T-helper 1 cell treated with Interleukin-12 subunit alpha and Interleukin-12 subunit beta and Interleukin-4 antibody, amounts not matched to agents 30 μg/mL and 1 μg/mL, for 36 hours (primary cell): ENCODE results near the gene LIFR.

ENCODE experiments used
- H3K27ac Mint-ChIP-seq: one replicate; pipeline ENCODE4 v1.8.0; 2021; ENCODE audit warnings: mild to moderate bottlenecking, mixed read lengths
- H3K27me3 Mint-ChIP-seq: one replicate; pipeline ENCODE4 v1.8.0; 2021; ENCODE audit warnings: low read depth, mixed read lengths
- H3K36me3 Mint-ChIP-seq: one replicate; pipeline ENCODE4 v1.8.0; 2021; ENCODE audit warnings: low read depth, mixed read lengths
- H3K4me1 Mint-ChIP-seq: one replicate; pipeline ENCODE4 v1.8.0; 2021; ENCODE audit warnings: low read depth, mixed read lengths
- H3K4me3 Mint-ChIP-seq: one replicate; pipeline ENCODE4 v1.8.0; 2021; ENCODE audit warnings: mild to moderate bottlenecking, moderate library complexity, mixed read lengths
- H3K9me3 Mint-ChIP-seq: one replicate; pipeline ENCODE4 v1.8.0; 2021; ENCODE audit warnings: mixed read lengths

LIFR gene

GRCh38 chr5:38563624-38564023, 7.2 kb upstream of the LIFR start:
- Mint-ChIP-seq H3K4me1 (no peaks in the 10 kb centered on the region), H3K27me3 (peaks cover 30% of the 10 kb centered on the region), H3K9me3 (no peaks in the 10 kb centered on the region), H3K36me3 (no peaks in the 10 kb centered on the region), H3K4me3 (no peak overlapping the region), H3K27ac (no peak overlapping the region)

DNA sequence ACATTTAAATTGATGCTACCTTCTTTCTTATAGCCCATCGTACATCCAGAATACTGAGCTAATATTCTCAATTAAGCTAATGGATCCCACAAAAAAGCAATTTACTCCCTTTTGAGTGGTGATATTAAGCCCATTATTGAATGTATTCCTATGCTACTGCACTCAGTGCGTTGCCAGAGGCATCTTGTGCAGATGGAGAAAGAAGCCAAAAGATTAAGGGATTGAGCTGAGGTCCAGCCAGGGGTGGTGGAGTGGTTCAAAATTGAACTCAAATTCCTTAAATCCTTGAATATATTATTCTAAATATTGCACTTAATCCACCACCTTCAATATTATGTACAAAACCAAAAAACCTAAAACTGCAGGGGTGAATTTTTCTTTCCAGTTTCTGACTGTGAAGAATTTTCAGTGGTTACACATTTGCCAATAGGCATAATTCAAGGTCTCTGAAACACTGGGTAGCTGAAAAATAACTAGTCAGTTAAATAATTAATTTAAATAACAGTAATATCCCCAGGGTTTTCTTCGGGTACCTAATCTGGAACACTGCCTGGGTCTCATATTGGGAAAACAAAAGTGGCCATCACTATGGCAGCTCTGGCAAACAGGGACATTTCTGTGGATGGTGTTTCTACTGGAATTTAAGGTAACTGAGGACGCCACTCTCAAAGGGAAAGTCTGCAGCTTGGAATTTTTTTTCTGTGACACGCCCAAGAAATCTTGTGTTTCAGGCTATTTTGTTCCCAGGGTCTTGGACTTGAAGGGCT, 6.2 kb upstream of the LIFR start:
- H3K4me3 Mint-ChIP-seq = no peak overlapping the region
- no peaks in the 10 kb centered on the region for H3K4me1 Mint-ChIP-seq
- H3K27ac Mint-ChIP-seq = no peak overlapping the region
- H3K27me3 Mint-ChIP-seq = peaks cover 38% of the 10 kb centered on the region
- no peaks in the 10 kb centered on the region for H3K36me3 Mint-ChIP-seq
- no peaks in the 10 kb centered on the region for H3K9me3 Mint-ChIP-seq

GRCh38 chr5:38559428-38559827, 3.0 kb upstream of the LIFR start:
- peaks cover 2% of the 10 kb centered on the region for H3K36me3 Mint-ChIP-seq
- no peaks in the 10 kb centered on the region for H3K9me3 Mint-ChIP-seq
- no peak overlapping the region for H3K27ac Mint-ChIP-seq
- no peak overlapping the region for H3K4me3 Mint-ChIP-seq
- peaks cover 6% of the 10 kb centered on the region for H3K4me1 Mint-ChIP-seq
- H3K27me3 Mint-ChIP-seq = peaks cover 63% of the 10 kb centered on the region

- H3K27me3 Mint-ChIP-seq = peaks cover 62% of the 10 kb centered on the region
- no peaks in the 10 kb centered on the region for H3K9me3 Mint-ChIP-seq
- H3K36me3 Mint-ChIP-seq = peaks cover 2% of the 10 kb centered on the region
- H3K4me3 Mint-ChIP-seq = peak overlapping the region; percentile 80
- peaks cover 6% of the 10 kb centered on the region for H3K4me1 Mint-ChIP-seq
- H3K27ac Mint-ChIP-seq = no peak overlapping the region
Observed at GRCh38 chr5:38557792-38558191, 1.3 kb upstream of the LIFR start.

- H3K27me3 Mint-ChIP-seq = peaks cover 65% of the 10 kb centered on the region
- peaks cover 6% of the 10 kb centered on the region for H3K4me1 Mint-ChIP-seq
- H3K36me3 Mint-ChIP-seq = peaks cover 2% of the 10 kb centered on the region
- no peak overlapping the region for H3K27ac Mint-ChIP-seq
- peak overlapping the region; percentile 80 for H3K4me3 Mint-ChIP-seq
- H3K9me3 Mint-ChIP-seq = no peaks in the 10 kb centered on the region
Observed at GRCh38 chr5:38557308-38557710, 863 bp upstream of the LIFR start.

GRCh38 chr5:38556088-38556598, 303 bp downstream of the LIFR start:
- H3K9me3 Mint-ChIP-seq = no peaks in the 10 kb centered on the region
- H3K4me1 Mint-ChIP-seq = peaks cover 6% of the 10 kb centered on the region
- H3K4me3 Mint-ChIP-seq = peak overlapping the region; percentile 80
- H3K27ac Mint-ChIP-seq = no peak overlapping the region
- H3K27me3 Mint-ChIP-seq = peaks cover 70% of the 10 kb centered on the region
- H3K36me3 Mint-ChIP-seq = peaks cover 2% of the 10 kb centered on the region

DNA sequence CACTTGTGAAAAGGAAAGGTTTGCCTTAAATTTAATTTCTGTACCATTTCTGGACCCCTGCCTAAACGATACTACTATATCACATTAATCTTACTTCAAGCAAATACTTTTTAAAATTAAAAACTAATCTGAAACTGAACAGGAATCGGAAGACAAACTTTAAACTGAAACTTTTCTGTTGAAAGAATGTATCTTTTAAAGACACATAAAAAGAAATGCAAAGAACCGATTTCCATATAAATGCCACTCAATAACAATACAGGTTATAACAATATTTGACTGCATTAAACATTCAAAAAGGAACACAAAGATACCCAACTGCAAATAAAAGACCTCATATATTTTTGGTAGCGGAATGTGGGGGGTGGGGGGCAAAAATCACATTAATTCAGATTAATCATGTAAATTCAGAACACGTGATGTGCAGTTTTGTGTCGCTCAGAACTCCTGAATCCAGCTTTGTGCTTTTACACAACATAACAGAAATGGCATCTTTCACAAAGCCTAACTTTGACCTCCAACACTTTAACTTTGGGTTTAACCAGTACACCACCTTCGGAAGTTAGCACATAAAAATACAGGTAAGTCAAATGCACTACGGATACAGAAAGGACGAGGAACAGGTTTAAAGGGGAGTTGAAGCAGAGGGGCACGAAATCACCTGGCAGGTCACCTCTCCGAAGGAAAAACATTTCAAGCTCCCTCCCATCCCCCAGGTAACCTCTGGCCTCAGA, 925 bp downstream of the LIFR start:
- H3K27ac Mint-ChIP-seq = no peak overlapping the region
- peaks cover 68% of the 10 kb centered on the region for H3K27me3 Mint-ChIP-seq
- peaks cover 2% of the 10 kb centered on the region for H3K36me3 Mint-ChIP-seq

GRCh38 chr5:38554861-38555260, 1.6 kb downstream of the LIFR start:
- peaks cover 6% of the 10 kb centered on the region for H3K4me1 Mint-ChIP-seq
- no peak overlapping the region for H3K27ac Mint-ChIP-seq
- H3K27me3 Mint-ChIP-seq = peaks cover 68% of the 10 kb centered on the region
- H3K36me3 Mint-ChIP-seq = peaks cover 2% of the 10 kb centered on the region
- peak overlapping the region; percentile 80 for H3K4me3 Mint-ChIP-seq
- no peaks in the 10 kb centered on the region for H3K9me3 Mint-ChIP-seq

More for the DNA sequence above, 925 bp downstream of the LIFR start:
- peak overlapping the region; percentile 80 for H3K4me3 Mint-ChIP-seq
- peaks cover 6% of the 10 kb centered on the region for H3K4me1 Mint-ChIP-seq
- no peaks in the 10 kb centered on the region for H3K9me3 Mint-ChIP-seq

DNA sequence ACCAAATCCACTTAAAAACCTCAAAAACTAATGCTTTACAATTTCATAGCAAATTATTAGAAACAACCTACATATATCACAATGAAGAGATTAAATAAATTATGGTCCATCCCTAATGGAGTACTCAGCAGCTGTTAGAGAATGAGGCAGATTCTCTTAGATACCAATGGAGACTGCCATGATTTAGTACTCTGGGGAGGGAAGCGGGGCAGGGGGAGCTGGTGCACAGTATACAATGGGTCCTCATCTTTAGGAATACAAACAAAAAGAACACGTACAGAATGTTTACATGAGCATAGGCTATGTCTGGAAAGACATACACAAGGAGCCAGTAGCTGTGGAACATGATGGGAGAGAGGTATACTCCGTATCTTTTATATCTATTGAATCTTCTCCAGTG, 2.0 kb downstream of the LIFR start:
- peaks cover 2% of the 10 kb centered on the region for H3K36me3 Mint-ChIP-seq
- no peaks in the 10 kb centered on the region for H3K9me3 Mint-ChIP-seq
- H3K4me3 Mint-ChIP-seq = no peak overlapping the region
- peaks cover 6% of the 10 kb centered on the region for H3K4me1 Mint-ChIP-seq
- no peak overlapping the region for H3K27ac Mint-ChIP-seq
- H3K27me3 Mint-ChIP-seq = peaks cover 68% of the 10 kb centered on the region

- Mint-ChIP-seq H3K9me3 (no peaks in the 10 kb centered on the region), H3K27me3 (peaks cover 58% of the 10 kb centered on the region), H3K4me1 (peaks cover 6% of the 10 kb centered on the region), H3K27ac (no peak overlapping the region), H3K36me3 (peaks cover 2% of the 10 kb centered on the region), H3K4me3 (no peak overlapping the region)
Observed at GRCh38 chr5:38553001-38553521, 3.4 kb downstream of the LIFR start.

- no peaks in the 10 kb centered on the region for H3K9me3 Mint-ChIP-seq
- H3K27ac Mint-ChIP-seq = no peak overlapping the region
- peaks cover 6% of the 10 kb centered on the region for H3K4me1 Mint-ChIP-seq
- H3K27me3 Mint-ChIP-seq = peaks cover 45% of the 10 kb centered on the region
- H3K4me3 Mint-ChIP-seq = no peak overlapping the region
- H3K36me3 Mint-ChIP-seq = peaks cover 2% of the 10 kb centered on the region
Observed at GRCh38 chr5:38551030-38552017, 5.1 kb downstream of the LIFR start.

DNA sequence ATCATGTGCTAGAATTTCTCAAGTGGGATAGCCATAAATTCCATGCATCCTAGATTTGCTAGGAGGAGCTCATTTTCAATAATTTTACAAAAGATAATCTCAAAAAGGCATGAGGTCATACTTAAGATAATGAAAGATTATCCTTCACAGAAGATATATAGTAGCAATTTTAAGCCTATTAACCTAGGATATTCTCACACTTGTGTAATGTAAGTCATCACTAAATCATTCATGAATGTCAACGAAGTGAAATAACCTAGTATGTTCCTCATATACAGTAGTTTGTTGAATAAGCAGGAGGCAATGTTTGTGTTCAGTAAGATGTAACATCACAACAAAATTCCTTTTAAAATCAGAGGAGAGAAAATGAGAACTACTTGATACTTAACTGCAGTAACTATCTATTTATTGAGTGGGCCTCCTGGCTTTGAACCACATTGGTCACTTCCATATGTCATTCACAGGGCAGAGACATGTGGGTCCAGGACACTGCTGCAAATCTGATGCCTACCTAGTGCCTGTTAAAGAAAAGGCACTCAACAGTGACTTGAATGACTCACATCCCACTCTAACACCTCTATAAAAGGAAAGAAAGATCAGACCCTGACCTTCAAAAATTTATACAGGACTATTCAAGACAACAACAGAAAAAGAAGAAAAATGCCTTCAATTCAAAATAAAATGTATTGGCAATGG, 8.2 kb downstream of the LIFR start:
- Mint-ChIP-seq H3K27me3 (peaks cover 27% of the 10 kb centered on the region), H3K4me3 (no peak overlapping the region), H3K27ac (no peak overlapping the region), H3K9me3 (no peaks in the 10 kb centered on the region), H3K4me1 (no peaks in the 10 kb centered on the region), H3K36me3 (no peaks in the 10 kb centered on the region)

DNA sequence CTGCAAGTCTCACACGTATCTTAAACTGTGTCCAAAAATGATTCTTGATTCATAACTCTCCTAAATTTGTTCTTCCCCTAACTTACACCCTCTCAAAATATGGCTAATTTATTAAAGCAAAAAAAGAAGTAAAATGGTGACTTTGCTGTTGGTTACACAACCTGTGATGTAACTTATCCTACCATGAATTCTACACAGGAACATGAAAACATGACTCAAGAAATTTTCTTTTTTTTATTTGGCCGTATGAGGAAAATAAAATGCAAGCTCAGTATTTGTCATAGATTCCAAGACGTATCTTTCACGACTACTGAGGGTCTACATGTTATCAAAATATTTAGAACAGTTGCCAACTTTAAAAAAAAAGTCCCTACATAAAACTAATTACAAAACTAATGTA, 9.2 kb downstream of the LIFR start:
- Mint-ChIP-seq H3K27me3 (peaks cover 17% of the 10 kb centered on the region), H3K36me3 (no peaks in the 10 kb centered on the region), H3K9me3 (no peaks in the 10 kb centered on the region), H3K4me3 (no peak overlapping the region), H3K4me1 (no peaks in the 10 kb centered on the region), H3K27ac (no peak overlapping the region)
